Subcutaneous abdominal adipose tissue (tissue), 5 donors: ENCODE results near the gene CMIP.

Source experiments
- H3K27ac ChIP-seq: one replicate; pipeline ENCODE4 v1.7.0; 2013; ENCODE audit warnings: low read depth, mild to moderate bottlenecking, inconsistent platforms, low read length, moderate library complexity
- H3K27me3 ChIP-seq, 5 donors: one replicate each; pipeline ENCODE4 v1.7.0; 2013; ENCODE audit warnings: low read length in 5 of 5, inconsistent platforms in 1 of 5; ENCODE audit not compliant: control insufficient read depth in 5 of 5, insufficient read depth in 4 of 5
- H3K36me3 ChIP-seq, 5 donors: one replicate each; pipeline ENCODE4 v1.7.0; 2013; ENCODE audit warnings: low read length in 5 of 5; ENCODE audit not compliant: control insufficient read depth in 5 of 5, insufficient read depth in 5 of 5
- H3K4me1 ChIP-seq, 5 donors: one replicate each; pipeline ENCODE4 v1.7.0; 2013; ENCODE audit warnings: low read length in 5 of 5, mild to moderate bottlenecking in 3 of 5, moderate library complexity in 1 of 5; ENCODE audit not compliant: control insufficient read depth in 5 of 5, insufficient read depth in 5 of 5
- H3K4me3 ChIP-seq, 5 donors: one replicate each; pipeline ENCODE4 v1.7.0; 2013; ENCODE audit warnings: low read length in 5 of 5, low read depth in 1 of 5
- H3K9ac ChIP-seq, 5 donors: one replicate each; pipeline ENCODE4 v1.7.0; 2013; ENCODE audit warnings: low read length in 5 of 5, mild to moderate bottlenecking in 4 of 5, moderate library complexity in 3 of 5
- H3K9me3 ChIP-seq, 5 donors: one replicate each; pipeline ENCODE4 v1.7.0; 2013; ENCODE audit warnings: low read length in 5 of 5; ENCODE audit not compliant: control insufficient read depth in 5 of 5
- donor health status: healthy.
- donor health status: healthy.
- donor health status: healthy.
- donor health status: healthy.
- donor health status: healthy.

CMIP gene

DNA sequence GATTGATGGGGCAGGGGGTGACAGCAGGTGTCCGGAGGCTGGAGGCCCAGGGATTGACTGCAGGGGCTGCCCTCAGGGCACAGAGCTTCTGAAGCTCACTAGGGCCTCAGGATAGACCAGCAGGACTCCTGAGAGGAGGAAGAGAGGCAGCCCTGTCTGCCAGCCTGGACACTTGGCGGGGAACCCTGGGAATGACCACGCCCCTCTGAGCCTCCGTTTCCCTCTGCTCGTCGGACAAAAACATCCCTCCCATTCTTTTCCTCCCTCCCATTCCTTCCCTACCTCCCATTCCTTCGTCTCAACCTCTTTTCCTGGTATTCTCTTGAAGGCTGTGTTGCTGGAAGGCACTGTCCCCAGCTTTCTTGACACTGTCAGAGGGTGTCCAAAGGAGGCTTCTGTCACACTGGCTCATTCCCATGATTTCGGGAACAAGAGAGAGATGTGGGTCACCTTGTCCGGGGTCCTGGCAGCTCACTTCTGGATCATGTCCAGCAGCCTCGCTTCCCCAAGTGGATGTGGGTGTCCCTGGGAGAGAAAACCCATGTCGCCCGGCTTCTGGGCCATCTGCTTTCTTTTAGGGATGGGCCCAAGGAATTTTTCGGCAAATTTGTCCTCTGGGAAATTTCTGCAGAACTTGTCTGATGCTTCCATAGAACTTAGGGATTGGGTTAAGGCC is 145.5 kb downstream of the CMIP start:
- Histone ChIP-seq H3K36me3 (no peaks in the 10 kb centered on the region), H3K9me3 (no peaks in the 10 kb centered on the region), H3K9ac (no peak overlapping the region), H3K4me3 (no peak overlapping the region), H3K27me3 (no peaks in the 10 kb centered on the region), H3K4me1 (peaks cover 0 to 8% (median 6%) of the 10 kb centered on the region in 5 donors), H3K27ac (no peak overlapping the region)

DNA sequence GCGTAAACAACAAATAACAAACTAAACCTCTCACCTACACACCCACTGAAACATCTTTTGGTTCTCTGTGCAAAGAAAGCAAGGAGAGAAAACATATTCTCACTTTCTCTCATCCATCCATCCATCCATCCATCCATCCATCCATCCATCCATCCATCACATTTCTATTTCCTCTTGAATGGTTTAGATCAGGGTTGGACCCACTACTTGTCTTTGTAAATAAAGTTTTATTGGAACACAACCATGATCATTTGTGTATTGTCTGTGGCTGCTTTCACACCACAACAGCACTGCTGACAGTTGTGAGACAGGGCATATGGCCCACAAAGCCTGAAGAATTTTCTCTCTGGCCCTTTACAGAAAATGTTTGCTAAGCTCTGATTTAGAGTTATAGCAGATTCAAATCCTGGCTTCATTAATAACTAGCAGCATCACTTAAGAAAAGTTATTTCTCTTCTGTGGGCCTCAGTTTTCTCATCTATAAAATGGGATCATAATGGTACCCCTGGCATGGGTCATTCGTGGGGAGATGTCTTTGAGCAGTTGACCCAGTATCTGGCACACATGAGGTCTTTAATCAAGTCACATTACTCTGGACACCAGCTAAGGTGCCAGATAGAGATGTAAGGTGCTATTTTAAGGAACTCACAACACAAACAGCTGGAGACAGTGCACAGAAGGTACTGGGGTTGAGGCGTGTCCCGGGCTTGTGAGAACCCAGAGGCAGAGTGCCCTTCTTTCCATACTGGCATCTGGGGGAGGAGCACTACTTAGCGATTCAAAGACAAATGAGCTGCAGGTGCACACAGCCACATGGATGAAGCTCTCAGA is 146.3 kb downstream of the CMIP start:
- no peaks in the 10 kb centered on the region for H3K27me3 ChIP-seq
- H3K9me3 ChIP-seq, result no peaks in the 10 kb centered on the region
- peaks cover 0 to 8% (median 6%) of the 10 kb centered on the region in 5 donors for H3K4me1 ChIP-seq
- no peak overlapping the region for H3K4me3 ChIP-seq
- no peaks in the 10 kb centered on the region for H3K36me3 ChIP-seq
- H3K9ac ChIP-seq, result no peak overlapping the region
- H3K27ac ChIP-seq, result no peak overlapping the region

DNA sequence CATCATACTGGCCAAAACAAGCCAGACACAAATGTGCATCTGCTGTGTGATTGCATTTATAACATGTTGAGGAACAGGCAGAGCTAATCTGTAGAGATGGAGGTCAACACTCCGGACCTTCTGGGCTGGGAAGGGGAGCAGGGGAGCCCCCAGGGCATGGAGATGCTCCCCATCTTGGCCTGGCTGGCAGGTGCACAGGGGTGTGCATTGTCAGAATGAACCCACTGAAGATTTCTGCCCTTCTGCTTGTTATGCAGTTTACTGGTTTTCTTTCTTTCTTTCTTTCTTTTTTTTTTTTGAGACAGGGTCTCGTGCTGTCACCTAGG is 146.9 kb downstream of the CMIP start:
- no peak overlapping the region for H3K27ac ChIP-seq
- no peaks in the 10 kb centered on the region for H3K36me3 ChIP-seq
- H3K4me3 ChIP-seq, result no peak overlapping the region
- H3K9me3 ChIP-seq, result no peaks in the 10 kb centered on the region
- peaks cover 0 to 8% (median 6%) of the 10 kb centered on the region in 5 donors for H3K4me1 ChIP-seq
- no peak overlapping the region for H3K9ac ChIP-seq
- H3K27me3 ChIP-seq, result no peaks in the 10 kb centered on the region

DNA sequence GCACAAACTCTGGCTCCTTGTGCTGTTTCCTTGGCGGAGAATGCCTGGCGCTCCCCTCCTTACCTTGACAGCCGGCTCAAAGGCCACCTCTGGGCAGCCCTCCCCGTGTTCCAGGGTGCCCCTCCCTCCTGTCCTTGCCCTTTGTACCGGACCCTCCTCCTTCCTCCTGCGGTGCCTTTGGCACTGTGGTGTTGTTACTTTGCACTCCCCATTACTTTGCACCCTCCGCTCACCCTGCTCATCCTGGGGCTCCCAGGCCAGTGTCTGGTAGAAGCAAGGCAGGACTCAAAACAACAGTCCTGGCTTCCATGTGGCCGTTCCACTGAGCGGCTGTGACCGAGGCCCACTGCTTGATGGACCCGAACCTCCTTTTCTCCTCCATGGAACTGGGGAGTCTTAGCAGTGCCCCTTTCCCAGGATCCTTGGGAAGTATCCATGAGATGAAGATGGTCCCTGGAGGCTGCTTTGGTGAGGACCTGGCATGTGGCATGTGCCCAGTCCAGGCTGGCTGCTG is 147.8 kb downstream of the CMIP start:
- Histone ChIP-seq H3K9ac (no peak overlapping the region), H3K36me3 (no peaks in the 10 kb centered on the region), H3K4me1 (peaks cover 0 to 8% (median 6%) of the 10 kb centered on the region in 5 donors), H3K27me3 (no peaks in the 10 kb centered on the region), H3K9me3 (no peaks in the 10 kb centered on the region), H3K4me3 (no peak overlapping the region), H3K27ac (no peak overlapping the region)

DNA sequence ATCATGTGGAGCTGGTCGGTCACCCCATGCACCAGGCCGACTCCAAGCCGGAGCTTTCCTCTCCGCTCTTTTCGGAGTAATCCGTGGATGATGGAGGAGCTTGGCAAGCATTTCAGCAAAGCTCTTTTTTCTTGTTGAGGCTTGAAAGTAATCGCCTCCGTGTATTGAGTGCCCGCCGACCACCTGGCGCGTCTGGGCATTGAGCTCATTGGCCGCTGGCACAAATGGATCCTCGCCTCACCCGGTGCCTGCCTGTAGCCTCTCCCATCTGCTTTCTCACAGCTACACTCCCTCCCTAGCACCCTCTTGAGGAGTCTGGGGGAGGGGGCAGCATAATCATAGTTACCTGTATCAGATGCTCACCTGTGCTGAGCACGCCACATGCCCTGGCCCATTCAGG is 148.9 kb downstream of the CMIP start:
- no peak overlapping the region for H3K27ac ChIP-seq
- H3K4me1 ChIP-seq, result peaks cover 0 to 8% (median 6%) of the 10 kb centered on the region in 5 donors
- no peak overlapping the region for H3K4me3 ChIP-seq
- no peaks in the 10 kb centered on the region for H3K27me3 ChIP-seq
- no peaks in the 10 kb centered on the region for H3K9me3 ChIP-seq
- H3K36me3 ChIP-seq, result no peaks in the 10 kb centered on the region
- H3K9ac ChIP-seq, result no peak overlapping the region

DNA sequence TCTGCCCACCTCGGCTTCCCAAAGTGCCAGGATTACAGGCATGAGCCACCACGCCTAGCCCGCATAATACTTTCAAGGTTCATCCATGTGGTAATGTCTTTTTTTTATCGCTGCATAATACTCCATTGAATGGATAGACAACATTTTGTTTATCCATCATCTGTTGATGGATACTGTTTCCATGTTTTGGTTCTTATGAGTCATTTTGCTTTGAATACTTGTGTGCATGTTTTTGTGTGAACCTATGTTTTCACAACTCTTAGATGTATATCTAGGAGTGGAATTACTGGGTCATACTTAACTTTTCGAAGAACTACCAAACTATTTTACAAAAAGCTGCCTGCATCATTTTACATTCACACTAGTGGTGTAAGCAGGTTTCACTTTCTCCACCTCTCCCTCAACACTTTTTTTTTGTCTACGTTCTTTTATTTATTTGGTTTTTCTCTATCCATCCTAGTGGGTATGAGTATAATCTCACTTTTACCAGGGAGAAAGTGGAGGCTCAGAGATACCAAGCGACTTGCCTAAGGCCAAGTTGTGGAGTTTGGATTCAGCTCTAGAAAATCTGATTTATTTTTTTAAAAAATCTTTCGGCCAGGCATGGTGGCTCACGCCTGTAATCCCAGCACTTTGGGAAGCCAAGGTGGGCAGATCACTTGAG is 151.2 kb downstream of the CMIP start:
- H3K36me3 ChIP-seq, result no peaks in the 10 kb centered on the region
- no peak overlapping the region for H3K4me3 ChIP-seq
- H3K9me3 ChIP-seq, result no peaks in the 10 kb centered on the region
- no peak overlapping the region for H3K9ac ChIP-seq
- H3K27ac ChIP-seq, result no peak overlapping the region
- no peaks in the 10 kb centered on the region for H3K27me3 ChIP-seq
- peaks cover 0 to 14% (median 5%) of the 10 kb centered on the region in 5 donors for H3K4me1 ChIP-seq

DNA sequence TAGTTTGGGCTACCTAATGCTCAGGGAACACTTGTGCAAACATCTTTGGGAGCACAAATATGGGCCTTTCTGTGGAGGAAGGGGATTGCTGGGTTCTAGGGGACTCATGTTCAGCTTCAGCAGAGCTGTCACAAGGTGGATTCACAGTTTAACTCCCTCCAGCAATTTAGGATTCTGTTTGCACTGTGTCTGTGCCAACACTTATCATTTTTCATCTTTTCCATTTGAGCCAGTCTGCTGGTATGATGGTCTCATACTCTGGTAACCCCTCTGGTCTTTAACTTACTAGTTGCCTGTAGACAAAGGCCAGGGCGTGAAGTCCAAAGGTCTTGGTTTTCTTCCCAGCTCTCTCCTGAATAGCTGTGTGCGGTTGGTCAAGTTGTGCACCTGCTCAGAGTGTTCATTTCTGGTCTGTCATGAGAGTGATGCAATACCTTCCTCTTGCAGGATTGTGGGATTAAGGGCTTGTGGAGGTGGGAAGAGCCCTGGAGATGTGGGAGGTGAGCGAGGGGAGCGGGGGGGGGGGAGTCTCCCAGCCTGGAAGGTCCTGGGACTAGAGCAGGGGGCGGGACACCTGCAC is 152.6 kb downstream of the CMIP start:
- Histone ChIP-seq H3K9ac (no peak overlapping the region), H3K36me3 (no peaks in the 10 kb centered on the region), H3K27ac (no peak overlapping the region), H3K27me3 (no peaks in the 10 kb centered on the region), H3K4me1 (peaks cover 5 to 27% (median 19%) of the 10 kb centered on the region in 5 donors), H3K9me3 (no peaks in the 10 kb centered on the region), H3K4me3 (no peak overlapping the region)

DNA sequence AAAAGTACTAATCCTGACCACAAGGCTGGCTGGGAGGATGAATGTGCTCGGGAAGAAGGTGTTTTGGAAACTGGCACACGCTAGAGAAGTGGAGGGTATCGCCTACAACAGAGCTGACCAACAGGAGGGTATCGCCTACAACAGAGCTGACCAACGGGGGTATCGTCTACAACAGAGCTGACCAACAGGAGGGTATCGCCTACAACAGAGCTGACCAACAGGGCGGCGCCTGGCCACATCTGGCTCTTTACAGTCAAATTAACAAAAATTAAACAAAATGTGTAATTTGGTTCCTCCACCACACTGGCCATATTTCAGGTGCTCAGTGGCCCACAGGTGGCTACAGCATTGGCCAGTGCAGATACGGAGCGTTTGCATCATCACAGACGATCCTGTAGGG is 153.5 kb downstream of the CMIP start:
- H3K4me1 ChIP-seq, result peaks cover 5 to 31% (median 21%) of the 10 kb centered on the region in 5 donors
- no peaks in the 10 kb centered on the region for H3K9me3 ChIP-seq
- H3K36me3 ChIP-seq, result no peaks in the 10 kb centered on the region
- H3K4me3 ChIP-seq, result no peak overlapping the region
- no peak overlapping the region for H3K9ac ChIP-seq
- H3K27me3 ChIP-seq, result no peaks in the 10 kb centered on the region
- H3K27ac ChIP-seq, result no peak overlapping the region

DNA sequence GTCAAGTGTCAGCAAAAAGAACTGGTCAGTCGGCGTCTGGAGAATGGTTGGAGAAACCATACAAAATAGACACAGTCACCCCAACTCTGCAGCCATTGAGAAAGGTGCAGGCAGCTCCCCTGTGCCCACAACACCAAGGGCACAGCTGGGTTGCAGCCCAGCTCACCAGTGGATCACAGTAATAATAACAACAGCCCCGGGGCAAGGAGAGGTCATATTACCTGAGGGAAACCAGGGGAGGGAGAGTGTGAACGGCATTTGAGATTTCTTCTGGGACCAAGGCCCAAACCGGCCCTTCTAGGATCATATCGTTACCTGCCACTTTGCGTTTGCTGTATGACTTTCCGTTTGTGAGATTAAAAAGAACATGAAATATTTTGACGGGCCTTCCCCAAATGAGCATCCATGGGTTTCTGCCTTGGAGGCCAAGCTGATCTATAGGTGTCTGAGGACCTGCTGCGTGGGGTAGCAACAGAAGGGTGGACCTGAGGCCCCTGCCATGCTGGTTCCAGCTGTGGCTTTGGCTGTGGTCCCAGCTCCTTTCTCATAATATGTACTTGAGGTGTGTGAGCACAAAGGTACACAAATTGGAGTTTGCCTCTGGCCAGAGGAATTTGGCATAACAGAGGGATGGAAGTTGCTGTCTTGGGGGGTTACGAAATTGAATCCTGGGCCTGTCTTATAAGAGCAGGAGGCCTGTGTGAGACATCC is 154.6 kb downstream of the CMIP start:
- Histone ChIP-seq H3K4me1 (peaks cover 5 to 31% (median 21%) of the 10 kb centered on the region in 5 donors), H3K27me3 (no peaks in the 10 kb centered on the region), H3K9ac (no peak overlapping the region), H3K9me3 (no peaks in the 10 kb centered on the region), H3K27ac (no peak overlapping the region), H3K4me3 (no peak overlapping the region), H3K36me3 (no peaks in the 10 kb centered on the region)
